ENCODE measurements around the gene TNN.

DNA sequence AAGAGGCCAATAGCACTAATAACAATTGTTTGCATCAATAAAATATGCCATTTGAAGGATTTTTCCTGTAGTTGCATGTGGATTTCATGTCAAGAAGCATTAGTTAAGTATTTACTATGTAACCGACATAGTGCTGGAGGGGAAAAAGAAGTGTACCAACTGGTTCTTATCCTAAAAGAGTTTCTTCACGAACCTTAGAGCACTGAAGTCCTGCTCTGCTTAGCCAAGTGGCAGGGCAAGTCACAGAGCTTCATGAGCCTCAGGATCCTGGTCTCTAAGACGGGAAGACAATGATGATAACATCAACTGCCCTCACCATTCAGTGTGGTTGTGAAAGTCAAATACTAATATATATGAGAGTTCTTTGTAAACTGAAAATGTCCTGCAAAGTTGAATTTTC, 110.8 kb downstream of the TNN start:
- no peak for TF ChIP-seq NFRKB (IDR thresholded peaks at IDR 0.05)
- no peak for TF ChIP-seq FOXM1 (IDR thresholded peaks at IDR 0.05; ENCODE audit: borderline replicate concordance)
- no peak for TF ChIP-seq FOXK2 (IDR thresholded peaks at IDR 0.05)

All from HEK293T (cell line).